Measurements from ENCODE around the gene GBF1.

GRCh38 chr10:102264371-102264770, 19.0 kb downstream of the GBF1 start:
- no peak for TF ChIP-seq SP1 (IDR thresholded peaks at IDR 0.05)
- TF ChIP-seq TARDBP (IDR thresholded peaks at IDR 0.05) = no peak
- no peak for TF ChIP-seq FOXA1 (IDR thresholded peaks at IDR 0.05)
- no peak for TF ChIP-seq L3MBTL2 (conservative IDR thresholded peaks at IDR 0.05)
- no peak for TF ChIP-seq BHLHE40 (IDR thresholded peaks at IDR 0.05; ENCODE audit: borderline replicate concordance)
- TF ChIP-seq ELF4 (IDR thresholded peaks at IDR 0.05) = no peak
- TF ChIP-seq HDGF (IDR thresholded peaks at IDR 0.05; ENCODE audit: borderline replicate concordance) = no peak
- TF ChIP-seq FOXM1 (IDR thresholded peaks at IDR 0.05; ENCODE audit: borderline replicate concordance) = no peak
- TF ChIP-seq FOXK2 (IDR thresholded peaks at IDR 0.05) = no peak
- no peak for TF ChIP-seq NFRKB (IDR thresholded peaks at IDR 0.05)
- no peak for TF ChIP-seq ZNF384 (IDR thresholded peaks at IDR 0.05)
- no peak for TF ChIP-seq ARNT (IDR thresholded peaks at IDR 0.05)
- TF ChIP-seq, protein P1, sequence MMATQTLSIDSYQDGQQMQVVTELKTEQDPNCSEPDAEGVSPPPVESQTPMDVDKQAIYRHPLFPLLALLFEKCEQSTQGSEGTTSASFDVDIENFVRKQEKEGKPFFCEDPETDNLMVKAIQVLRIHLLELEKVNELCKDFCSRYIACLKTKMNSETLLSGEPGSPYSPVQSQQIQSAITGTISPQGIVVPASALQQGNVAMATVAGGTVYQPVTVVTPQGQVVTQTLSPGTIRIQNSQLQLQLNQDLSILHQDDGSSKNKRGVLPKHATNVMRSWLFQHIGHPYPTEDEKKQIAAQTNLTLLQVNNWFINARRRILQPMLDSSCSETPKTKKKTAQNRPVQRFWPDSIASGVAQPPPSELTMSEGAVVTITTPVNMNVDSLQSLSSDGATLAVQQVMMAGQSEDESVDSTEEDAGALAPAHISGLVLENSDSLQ (IDR thresholded peaks at IDR 0.05) = no peak
- TF ChIP-seq LEF1 (IDR thresholded peaks at IDR 0.05; ENCODE audit: borderline replicate concordance) = no peak
